Skin epidermis (tissue), 12 donors: ENCODE data around the gene LTB4R.
A peak's percentile ranks its signal among the peaks of the same experiment; 100 is the strongest.
"Not testable (repeated sequence)": the region's sequence is repeated elsewhere in the genome, so short reads cannot be mapped to it uniquely, and the experiment has no call there.

Source experiments
- H3K27ac ChIP-seq, 21 experiments: fragments of 200-600 bp; sonication (generic) in 11 of 21; one replicate each; pipeline ENCODE4 v1.5.0; 2020; ENCODE audit warnings: mild to moderate bottlenecking in 3 of 21, inconsistent platforms in 2 of 21, moderate library complexity in 2 of 21
- H3K4me3 ChIP-seq, 7 experiments: fragments of 200-600 bp; sonication (generic) in 2 of 7; one replicate each; pipeline ENCODE4 v1.5.0; 2020; ENCODE audit warnings: inconsistent platforms in 2 of 7, mild to moderate bottlenecking in 2 of 7, moderate library complexity in 1 of 7

The LTB4R gene

DNA sequence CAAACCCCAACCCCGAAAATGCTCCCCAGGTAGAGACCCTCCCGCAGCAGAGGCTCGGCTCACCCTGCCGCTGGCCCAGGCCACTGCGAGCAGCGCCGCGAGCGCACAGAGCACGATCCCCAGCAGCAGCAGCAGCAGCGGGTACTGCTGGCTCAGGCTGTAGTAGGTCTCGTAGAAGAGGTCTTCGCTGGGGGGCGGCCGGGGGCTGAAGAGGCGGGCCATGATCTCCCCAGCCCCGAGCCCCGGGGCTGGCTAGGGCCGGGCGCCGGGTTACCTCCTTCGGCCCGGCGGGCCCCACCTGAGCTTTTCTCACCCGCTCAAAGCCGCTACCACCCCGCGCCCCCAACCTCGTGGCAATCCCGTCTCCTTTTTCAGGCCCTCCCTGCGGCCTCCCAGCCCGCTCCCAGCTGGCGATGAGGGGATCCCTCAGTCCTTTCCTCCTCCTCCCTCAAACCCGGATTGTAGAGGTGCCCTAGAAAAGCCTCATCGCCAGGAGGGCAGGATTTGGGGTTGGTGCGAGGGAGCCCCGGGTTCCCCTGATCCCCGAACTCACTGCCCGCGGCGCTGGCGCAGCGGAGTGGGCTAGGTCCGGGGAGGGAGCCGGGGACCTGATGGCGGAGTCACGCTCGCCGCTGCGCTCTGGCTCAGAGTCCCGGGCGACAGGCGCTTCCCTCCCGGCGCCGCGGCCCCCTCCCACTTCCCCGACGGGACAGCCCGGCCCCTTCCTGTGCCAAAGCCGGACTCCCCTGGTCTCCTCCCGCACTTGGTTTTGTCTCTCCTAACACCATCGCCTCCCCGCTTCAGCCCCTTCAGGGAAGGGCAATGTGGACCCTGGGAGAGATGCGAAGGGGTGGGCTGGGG lies 23.4 kb downstream of the LTB4R start, which contains the start of gene ADCY4:
Gene ADCY4 (minus strand): TSS at position 641 of the 861 bp plus-strand sequence. CDS start 419 bp downstream, at position 222.
- Histone ChIP-seq H3K4me3 (peak within 1 kb of the TSS; percentile 24 to 43 (median 39)), H3K27ac (peak within 1 kb of the TSS; percentile 20 to 87 (median 70))

DNA sequence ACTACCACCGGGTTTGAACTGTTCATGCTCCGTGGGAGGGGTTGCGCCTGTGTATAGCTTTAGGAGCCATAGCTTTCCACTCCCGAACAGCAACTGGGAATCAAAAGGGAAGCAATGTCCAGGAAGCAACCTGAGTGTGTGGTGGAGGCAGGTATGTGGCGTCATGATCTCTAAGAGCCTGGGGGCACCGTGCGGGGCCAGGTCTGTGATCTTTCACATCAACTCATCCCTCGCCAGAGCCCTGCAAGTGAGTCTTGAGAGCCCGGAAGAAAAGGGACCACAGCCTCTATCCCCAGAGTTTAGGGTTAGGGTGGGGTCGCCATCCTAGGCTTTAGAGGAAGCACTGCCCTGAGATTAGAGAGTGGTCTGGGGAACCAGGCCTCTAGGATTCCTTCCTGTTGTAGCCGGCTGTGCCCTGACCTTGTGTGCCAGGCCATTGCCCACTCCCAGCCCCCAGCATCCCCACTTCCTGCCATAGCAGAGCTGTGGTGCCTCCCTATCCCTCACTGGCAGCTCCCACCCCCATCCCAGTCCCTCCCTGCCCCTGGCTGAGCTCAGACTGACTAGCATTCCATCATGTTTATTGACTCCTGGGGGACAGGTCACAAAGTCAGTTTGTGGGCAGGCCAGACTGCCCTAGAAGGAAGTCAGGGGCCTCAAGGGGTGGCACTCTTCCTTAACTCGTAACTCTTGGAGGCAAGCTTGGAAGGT lies 24.3 kb downstream of the LTB4R start:
- peak overlapping the region in 17 of 21 experiments; percentile 30 to 87 (median 71) for H3K27ac ChIP-seq
- H3K4me3 ChIP-seq = peak overlapping the region in 4 of 7 experiments; percentile 33 to 43 (median 38)

DNA sequence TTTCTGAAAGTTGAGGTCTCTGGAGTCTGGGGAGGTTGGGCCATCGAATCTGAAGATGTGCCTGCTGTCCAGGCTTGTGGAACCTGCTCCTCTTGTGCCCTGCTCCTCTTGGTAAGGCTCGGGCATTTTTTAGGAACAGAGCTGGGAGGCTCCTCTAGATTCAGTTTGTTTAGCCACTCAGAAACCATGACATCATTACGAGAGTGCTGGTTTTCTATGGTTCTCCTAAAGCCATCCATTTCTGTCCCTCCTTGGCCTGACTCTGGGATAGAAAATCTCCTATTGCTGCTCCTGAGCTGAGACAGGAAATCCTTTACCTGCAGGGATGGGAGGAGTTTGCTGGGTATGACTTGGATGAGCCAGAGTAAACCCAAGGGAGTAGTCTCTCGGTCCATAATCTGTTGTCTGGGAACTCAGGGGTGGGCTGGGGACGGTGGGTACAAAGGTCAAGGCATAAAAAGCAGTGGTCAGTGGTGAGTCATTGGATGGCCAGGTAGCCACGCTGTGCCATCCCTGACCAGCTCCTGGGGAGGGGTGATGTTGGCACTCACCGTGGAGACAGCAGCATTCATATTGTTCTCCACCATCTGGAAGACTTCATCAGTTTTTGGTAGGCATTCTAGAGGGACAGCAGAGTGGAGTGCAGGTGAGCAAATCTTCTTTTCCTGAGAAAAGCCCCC lies 26.0 kb downstream of the LTB4R start:
- Histone ChIP-seq H3K27ac (no peak overlapping the region), H3K4me3 (no peak overlapping the region)

DNA sequence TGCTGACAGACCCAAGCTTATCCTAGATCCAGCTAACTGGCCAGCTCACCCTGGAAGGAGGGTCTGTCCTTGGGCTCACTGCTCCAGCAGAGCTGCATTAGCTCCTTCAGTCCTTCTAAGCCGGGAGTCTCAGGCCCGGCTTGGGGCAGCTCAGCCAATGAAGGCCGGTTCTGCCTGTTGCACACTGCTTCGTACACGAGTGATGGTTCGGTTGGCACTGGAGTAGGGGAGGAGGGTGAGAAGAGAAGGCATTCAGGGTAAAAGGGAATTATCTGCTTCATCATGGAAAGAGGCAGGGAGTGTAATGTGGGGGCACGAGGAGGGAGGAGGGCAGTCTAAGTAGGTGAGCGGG lies 26.5 kb downstream of the LTB4R start:
- Histone ChIP-seq H3K27ac (no peak overlapping the region), H3K4me3 (no peak overlapping the region)

DNA sequence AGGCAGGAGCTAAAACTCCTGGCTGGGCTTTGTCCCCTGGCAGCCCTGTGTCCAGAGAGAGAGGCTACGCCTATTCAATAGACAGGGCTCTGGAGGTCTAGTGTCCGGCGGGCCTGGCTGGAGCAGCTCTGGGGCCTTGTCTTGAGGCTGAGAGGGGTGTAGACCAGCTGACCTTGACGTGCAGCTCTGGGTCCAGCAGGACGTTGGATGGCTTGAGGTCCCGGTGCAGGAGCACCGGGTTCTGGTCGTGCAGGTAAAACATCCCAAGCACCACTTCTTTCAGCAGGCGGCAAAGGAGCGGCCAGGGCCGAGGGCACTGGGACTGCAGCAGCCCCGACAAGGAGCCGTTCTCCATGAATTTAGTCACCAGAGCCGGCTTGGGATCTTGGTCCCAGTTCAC lies 27.5 kb downstream of the LTB4R start:
- Histone ChIP-seq H3K4me3 (peak overlapping the region; percentile 39 to 70 (median 53)), H3K27ac (peak overlapping the region in 12 of 21 experiments; percentile 48 to 90 (median 81))

DNA sequence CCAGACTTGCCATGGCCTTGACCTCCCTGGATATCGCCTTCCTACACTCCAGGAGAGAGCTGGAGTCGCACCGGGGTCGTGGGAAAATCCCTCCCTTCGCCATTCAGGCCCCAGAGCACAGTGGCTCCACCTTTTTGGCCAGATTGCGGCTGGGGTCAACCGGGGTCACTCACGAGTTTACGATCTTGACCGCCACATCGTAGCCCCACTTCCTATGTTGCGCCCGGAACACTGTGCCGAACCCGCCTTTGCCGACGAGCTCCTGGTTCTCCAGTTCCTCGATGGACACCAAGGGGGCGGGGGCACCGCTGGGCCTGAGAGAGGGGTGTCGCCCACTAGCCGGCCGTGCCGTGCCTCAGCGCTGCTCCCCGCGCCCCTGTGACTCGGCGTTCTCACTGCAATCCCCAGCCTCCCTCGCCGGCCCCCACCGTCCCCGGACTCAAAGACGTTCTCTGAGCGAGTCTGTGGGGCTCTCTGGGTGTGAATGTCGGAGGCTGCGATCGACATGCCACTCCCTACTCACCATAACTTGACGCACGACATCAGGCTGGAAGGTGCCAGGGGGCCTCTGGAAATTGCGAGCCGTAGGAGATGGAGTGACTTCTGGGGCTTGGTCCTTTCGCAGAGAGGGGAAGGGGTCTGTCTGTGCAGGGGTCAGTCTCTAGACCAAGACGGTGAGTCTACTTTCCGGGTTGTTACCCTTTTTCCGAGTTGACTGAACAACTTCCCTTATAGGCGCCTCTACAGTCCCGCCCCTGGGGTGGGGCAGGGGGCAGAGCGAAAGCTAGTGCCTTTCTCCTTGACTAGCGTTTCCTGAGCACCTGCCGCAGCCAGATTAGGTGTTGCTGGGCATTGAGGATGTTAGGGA lies 28.2 kb downstream of the LTB4R start, which contains the start of gene RIPK3:
Gene RIPK3 (minus strand): TSS at position 708 of the 868 bp plus-strand sequence. CDS start 165 bp downstream, at position 543.
- H3K27ac ChIP-seq = peak within 1 kb of the TSS in 20 of 21 experiments; percentile 26 to 90 (median 80)
- H3K4me3 ChIP-seq = peak within 1 kb of the TSS; percentile 39 to 70 (median 53)

DNA sequence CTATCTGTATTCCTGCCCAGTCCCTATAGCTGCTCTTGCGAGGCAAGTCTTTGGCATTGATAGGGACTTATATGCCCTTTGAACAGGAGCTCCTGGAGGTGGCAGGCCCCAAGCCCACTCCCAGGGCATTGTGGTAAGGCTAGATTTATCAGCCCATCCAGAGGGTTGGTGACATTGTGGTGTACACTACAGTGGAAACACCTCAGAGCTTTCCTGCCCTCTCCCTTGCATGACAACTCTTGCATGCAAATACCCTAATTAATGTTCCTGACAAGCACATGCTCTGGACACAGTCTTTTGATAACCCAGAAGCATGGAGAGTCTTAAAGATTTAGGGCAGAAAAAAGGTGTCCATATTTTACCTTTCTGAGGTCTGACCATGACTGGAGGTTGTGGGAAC lies 29.3 kb downstream of the LTB4R start:
- no peak overlapping the region for H3K27ac ChIP-seq

DNA sequence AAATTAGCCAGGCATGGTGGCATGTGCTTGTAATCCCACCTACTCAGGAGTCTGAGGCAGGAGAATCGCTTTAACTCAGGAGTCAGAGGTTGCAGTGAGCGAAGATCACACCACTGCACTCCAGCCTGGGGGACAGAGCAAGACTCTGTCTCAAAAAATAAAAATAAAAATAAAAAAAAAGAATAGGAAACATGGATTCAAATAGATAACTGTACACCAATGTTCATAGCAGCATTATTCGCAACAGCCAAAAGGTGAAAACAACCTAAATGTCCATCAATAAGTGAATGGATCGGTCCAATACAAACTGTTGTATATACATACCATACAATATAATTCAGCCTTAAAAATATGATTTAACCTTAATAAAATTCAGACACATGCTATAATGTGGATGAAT lies 31.6 kb downstream of the LTB4R start:
- Histone ChIP-seq H3K27ac (no peak overlapping the region), H3K4me3 (no peak overlapping the region)

More for the DNA sequence above, 29.3 kb downstream of the LTB4R start:
- H3K4me3 ChIP-seq = no peak overlapping the region

DNA sequence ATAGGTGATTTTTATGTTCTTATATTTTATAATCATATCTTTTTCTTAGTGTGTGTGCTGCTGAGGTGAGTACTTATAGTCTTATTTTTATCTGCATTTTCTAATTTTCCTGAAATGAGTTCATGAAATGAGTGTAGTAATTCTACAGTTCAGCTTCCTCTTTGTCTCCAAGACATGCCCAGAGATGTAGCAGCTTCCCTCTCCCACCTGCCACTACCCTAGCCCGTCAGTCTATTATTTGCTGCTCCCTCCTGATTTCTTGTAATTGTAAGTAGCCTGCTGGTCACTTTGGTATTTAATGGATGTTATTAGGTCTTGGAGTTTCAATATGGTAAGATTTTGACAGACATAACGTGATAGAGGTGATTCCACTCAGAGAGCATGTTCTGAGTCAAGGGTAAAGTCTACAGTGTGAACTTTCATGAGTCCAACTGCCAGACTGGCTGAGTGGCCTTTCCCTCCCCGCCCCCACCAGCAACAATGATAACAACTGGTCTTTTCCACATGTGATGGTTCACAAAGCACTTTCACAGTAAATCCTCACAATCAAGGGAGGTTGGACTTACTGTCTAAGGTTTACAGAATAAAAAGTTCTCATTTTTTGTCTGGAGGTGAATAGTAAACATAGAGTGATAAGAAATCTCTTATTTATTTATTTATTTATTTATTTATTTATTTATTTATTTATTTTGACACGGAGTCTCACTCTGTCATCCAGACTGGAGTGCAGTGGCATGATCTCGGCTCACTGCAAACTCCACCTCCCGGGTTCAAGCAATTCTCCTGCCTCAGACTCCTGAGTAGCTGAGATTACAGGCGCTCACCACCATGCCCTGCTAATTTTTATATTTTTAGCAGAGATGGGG lies 32.7 kb downstream of the LTB4R start:
- Histone ChIP-seq H3K27ac (no peak overlapping the region), H3K4me3 (no peak overlapping the region)

DNA sequence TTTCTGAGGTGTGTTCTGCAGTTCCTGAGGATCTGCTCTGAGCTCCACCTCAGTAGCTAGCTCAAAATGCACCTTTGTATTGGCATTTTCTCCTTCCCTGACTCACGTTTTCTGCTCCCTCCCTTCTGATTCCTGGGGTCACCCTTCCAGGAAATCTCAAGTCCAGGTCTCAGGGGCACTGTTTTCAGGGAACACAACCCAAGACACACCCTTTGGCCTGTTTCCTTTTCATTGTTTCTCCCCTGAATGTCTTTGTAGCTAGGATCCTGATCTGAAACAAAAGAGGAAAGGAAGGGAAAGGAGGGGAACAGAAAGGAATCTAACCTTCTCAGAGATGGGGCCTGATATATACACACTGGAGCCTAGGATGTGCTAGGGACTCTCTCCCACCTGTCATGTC lies 35.8 kb downstream of the LTB4R start:
- peak overlapping the region in 1 of 21 experiments; percentile 18 for H3K27ac ChIP-seq
- H3K4me3 ChIP-seq = no peak overlapping the region

DNA sequence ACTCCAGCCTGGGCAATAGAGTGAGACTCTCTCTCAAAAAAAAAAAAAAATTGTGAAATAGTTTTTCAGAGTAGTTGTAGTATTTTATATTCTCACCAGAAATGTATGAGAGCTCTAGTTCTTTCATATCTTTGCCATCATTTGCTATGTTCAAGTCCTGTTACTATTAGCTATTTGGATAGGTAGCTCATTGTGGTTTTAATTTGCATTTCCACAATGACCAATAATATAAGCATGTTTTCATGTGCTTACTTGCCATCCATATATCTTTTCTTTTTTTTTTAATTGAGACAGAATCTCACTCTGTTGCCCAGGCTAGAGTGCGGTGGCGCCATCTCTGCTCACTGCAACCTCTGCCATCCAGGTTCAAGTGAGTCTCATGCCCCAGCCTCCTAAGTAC lies 36.9 kb downstream of the LTB4R start:
- no peak overlapping the region for H3K27ac ChIP-seq
- H3K4me3 ChIP-seq = no peak overlapping the region

DNA sequence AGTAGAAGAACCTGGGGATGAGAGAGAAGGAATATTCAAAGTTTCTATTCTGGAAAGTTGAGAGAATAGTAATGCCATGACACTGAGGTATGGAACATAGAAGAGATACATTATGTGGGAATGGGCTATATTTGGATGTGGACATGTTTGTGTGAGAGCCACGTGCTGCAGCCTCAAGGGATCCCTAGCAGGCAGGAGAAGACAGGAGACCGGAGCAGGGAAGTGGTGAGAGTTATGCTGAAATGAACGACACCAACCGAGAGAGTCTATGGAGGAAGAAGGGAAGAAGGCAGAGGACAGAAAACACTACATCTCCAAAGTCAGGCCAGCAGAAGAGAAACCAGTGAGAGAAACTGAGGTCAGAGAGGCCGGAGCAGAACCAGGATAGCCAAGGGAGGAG lies 38.4 kb downstream of the LTB4R start:
- Histone ChIP-seq H3K27ac (no peak overlapping the region), H3K4me3 (no peak overlapping the region)

DNA sequence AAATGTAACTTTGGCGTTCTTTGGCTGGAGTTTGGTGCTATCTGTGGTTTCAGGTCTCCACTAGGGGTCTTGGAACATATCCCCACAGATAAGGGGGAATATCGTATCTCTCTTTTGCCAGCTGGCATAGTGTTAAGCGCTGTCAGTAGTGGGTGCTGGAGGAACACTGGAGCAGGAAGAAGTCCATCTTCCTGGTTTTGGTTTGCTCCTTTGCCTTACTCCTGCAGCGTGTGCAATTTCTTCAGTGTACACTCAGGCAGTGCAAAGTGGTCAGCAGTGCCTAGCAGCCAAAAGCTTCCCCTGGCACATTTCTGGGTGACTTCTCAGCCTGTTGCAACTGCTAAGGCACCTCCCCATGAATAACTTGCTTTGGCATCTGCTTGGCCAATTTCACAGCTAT lies 40.2 kb downstream of the LTB4R start:
- no peak overlapping the region for H3K27ac ChIP-seq
- no peak overlapping the region for H3K4me3 ChIP-seq

DNA sequence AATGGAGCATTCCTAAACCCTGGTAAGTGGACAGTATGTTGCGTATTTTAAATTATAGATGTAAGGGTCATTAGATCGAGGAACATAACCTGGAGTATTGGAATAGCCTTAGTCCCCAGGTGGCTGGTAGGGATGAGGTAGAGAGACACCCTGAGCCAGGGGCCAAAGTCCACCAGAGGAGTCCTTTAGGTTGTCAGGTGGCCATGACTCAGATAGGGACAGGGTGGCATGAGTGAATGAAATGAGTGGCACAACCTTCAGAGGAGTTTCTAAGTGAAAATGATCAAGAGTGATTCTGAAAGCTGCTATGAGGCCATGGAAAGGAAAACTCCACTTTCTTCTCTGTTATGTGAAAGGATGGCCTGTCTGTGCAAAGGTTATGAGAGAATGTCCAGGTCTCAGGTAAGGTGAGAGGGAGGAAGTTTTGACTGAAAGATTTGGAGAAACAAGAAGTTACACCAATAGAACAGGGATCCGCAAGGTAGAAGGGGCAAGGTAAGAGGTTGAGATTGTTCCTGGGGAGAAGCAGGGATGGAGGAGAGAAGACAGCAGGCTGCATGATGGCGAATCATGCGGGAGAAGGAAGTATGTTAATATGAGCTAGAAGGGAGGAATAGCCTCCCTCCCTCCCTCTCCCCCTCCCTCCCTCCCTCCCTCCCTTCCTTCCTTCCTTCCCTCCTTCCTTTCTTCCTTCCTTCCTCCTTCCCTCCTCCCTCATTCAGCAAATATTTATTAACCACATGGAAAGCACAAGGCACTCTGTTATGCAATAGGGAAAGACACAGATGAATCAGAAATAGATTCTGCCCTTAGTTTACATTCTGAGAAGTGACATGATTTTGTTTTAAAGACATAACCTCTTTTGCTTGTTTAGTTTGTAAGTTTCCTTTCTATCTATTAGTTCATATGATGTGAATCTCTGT lies 42.5 kb downstream of the LTB4R start:
- H3K4me3 ChIP-seq = no peak overlapping the region
- H3K27ac ChIP-seq = peak overlapping the region in 15 of 21 experiments; percentile 7 to 64 (median 42)

DNA sequence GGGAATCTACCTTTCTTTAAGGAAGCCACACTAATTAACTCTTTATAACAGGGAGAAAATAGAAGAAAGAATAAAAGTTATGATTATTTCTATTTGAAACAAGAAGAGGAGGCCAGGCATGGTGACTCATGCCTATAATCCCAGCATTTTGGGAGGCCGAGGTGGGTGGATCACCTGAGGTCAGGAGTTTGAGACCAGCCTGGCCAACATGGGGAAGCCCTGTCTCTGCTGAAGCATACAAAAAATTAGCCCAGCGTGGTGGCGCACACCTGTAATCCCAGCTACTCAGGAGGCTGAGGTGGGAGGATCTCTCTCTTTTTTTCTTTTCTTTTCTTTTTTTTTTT lies 43.2 kb downstream of the LTB4R start:
- not testable (repeated sequence) for H3K4me3 ChIP-seq
- peak overlapping the region in 15 of 21 experiments; percentile 18 to 64 (median 42) for H3K27ac ChIP-seq

DNA sequence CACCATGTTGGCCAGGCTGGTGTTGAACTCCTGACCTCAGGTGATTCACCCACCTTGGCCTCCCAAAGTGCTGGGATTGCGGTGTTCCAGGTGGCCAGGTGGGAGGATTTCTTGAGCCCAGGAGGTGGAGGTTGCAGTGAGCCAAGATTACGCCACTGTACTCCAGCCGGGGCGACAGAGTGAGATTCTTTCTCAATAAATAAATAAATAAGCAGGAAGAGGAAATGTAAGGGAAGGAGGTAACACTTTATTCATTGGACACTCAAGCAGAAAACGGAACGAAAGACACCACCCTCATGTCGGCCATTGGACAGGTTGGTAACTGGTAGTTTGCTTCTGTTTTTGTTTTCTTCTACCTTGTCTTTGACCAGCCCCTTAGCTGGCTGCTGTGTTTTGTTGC lies 43.7 kb downstream of the LTB4R start:
- H3K27ac ChIP-seq = peak overlapping the region in 4 of 21 experiments; percentile 29 to 62 (median 55)
- no peak overlapping the region for H3K4me3 ChIP-seq

DNA sequence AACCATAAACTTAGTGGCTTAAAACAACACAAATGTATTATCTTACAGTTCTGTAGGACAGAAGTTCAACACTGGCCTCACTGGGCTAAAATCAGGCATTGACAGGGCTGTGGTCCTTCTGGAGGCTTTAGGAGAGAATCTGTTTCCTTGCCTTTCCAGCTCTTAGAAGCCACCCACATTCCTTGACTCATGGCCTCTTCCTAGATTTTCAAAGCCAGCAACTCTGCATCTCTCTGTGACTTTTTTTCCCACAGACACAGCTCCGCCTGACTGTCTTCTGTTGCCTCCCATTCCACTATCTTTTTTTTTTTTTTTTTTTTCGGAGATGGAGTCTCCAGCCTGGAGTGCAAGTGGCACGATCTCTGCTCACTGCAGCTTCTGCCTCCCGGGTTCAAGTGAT lies 44.9 kb downstream of the LTB4R start:
- no peak overlapping the region for H3K27ac ChIP-seq
- no peak overlapping the region for H3K4me3 ChIP-seq
